Activated gamma-delta T cell (primary cell): ENCODE data around the gene BTBD2.

Source experiments
- DNase-seq: peaks from one replicate; lab custom pipeline; 2025; lab: John Stamatoyannopoulos, UW

BTBD2 gene

DNA sequence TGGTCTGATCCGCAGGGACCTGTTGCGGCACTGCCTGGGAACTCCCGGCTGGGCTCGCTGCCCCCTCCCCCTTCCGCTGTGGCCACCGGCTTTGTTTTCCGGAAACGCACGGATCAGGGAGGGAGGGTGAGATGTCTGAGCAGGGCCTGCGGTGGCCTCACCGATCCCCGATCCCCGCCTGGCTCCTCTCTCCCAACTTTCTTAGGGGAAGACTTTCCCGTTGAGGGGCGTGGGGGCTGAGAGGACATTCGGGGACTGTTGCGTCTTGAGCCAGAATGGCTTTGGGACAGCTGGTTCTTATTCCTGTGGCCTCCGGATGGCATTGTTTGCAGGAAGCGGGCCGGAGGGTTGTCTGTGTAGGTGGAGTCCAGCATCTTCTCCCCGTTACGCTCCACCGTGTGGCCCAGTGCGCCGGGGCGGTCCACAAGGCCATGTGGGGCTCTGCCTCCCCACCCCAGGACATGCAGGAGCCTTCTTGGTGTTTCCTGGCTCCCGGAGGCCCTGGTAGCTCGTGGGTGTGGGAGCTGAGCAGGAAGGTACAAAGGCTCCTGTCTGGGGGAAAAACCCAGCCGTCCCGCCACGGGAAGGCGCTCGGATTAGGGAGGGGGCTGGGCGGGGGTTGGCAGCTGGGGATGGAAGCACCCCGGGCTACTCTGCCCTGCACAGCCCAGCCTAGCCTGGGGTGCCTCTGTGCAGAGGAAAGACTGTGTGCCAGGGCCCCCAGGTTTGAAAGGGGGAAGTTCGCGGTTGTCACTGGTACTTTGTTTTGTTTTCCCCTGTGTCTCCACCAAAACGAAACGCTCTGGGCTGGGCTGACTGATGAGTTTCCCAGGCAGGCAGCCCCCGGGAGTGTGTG is 73.2 kb downstream of the BTBD2 start:
- DNase-seq, result peak; percentile 67

- DNase-seq, result no peak
These were observed 74.1 kb downstream of the BTBD2 start, which contains the start of gene CSNK1G2 for GRCh38 chr19:1941146-1942077. Gene CSNK1G2 (plus strand): TSS chr19:1941172. CDS start chr19:1969773, 28,601 bp downstream.

- DNase-seq, result no peak
These were observed 77.4 kb downstream of the BTBD2 start for GRCh38 chr19:1938071-1938470.

- no peak for DNase-seq
These were observed 78.5 kb downstream of the BTBD2 start for GRCh38 chr19:1936916-1937610.

DNA sequence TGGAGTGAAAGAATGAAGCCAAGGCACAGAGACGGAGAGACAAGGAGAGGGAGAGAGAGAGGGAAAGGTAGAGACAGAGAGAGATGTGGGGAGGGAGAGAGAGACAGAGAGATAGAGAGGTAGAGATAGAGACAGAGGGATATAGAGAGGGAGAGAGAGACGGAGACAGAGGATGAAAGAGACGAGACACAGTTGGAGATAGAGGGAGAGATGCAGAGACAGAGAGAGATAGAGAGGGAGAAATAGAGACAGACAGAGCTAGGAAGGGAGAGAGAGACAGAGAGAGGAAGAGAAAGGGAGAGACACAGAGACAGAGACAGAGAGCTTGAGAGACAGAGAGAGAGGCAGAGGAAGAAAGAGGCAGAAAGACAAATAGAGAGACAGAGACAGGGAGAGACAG is 79.1 kb downstream of the BTBD2 start:
- no peak for DNase-seq

- no peak for DNase-seq
These were observed 79.9 kb downstream of the BTBD2 start for GRCh38 chr19:1935484-1936208.
